HCT116 (cell line): ENCODE measurements around the gene PHACTR1. TPM values are rescaled to one million over a fixed set of nuclear protein-coding genes. Genes with fewer than 3 reads are reported as not detected.

ENCODE experiments used
- ATAC-seq: fragments of 200-7000 bp; cut with Tn5 transposase; 2 replicates; pipeline ENCODE4 v1.9.1; 2020; ENCODE audit warnings: mild to moderate bottlenecking, moderate library complexity
- BruUV-seq: library from RNA; stranded (reverse); fragments of 400-500 nt; replicated peaks from 2 replicates; lab custom pipeline; 2021; lab: Mats Ljungman, UMichigan
- CTCF ChIA-PET: fragments of 300-600 bp; sonication (Branson Sonifier 250); formaldehyde crosslinking; loops from one replicate; lab custom pipeline; 2021; ENCODE audit warnings: antibody characterized with exemption; lab: Charles Lee
- POLR2A ChIA-PET: fragments of 300-600, 350-600 bp; sonication (Branson Sonifier 250); formaldehyde crosslinking; loops from one replicate; lab custom pipeline; 2021; ENCODE audit warnings: antibody characterized with exemption; lab: Charles Lee
- RAD21 ChIA-PET, 2 experiments: fragments of 300-600 bp; sonication (Branson Sonifier 250); formaldehyde crosslinking; loops; one replicate each; lab custom pipeline; 2023; ENCODE audit warnings: low total read pairs in 2 of 2; ENCODE audit not compliant: uncharacterized antibody in 2 of 2, unreplicated experiment in 2 of 2, low non-redundant PET in 1 of 2; lab: Charles Lee
- DNase-seq: peaks from one replicate; pipeline ENCODE4 v3.0.0-alpha.2; 2010; ENCODE audit warnings: low read depth, low spot score
- H2AFZ ChIP-seq: fragments of 200-600 bp; shearing (Covaris generic), sonication (generic); 2 replicates; pipeline ENCODE4 v1.6.1; 2017; ENCODE audit warnings: low read depth, mixed run types, mixed read lengths, antibody characterized with exemption, low read length; ENCODE audit not compliant: poor library complexity, severe bottlenecking
- H3K27ac ChIP-seq: 2 replicates; pipeline ENCODE4 v1.5.1; 2012; ENCODE audit warnings: low read depth, low read length
- H3K27me3 ChIP-seq: fragments of 200-600 bp; sonication (generic); 2 replicates; pipeline ENCODE4 v1.6.1; 2016; ENCODE audit warnings: mixed run types, low read length, mixed read lengths; ENCODE audit not compliant: insufficient read depth
- H3K36me3 ChIP-seq, 2 experiments: fragments of 200-500 bp in 1 of 2; fragments of 200-600 bp in 1 of 2; sonication (Bioruptor generic) in 1 of 2; sonication (generic) in 1 of 2; 2 replicates each; pipeline versions ENCODE4 v1.5.1 to v1.6.1; 2014 to 2016; ENCODE audit warnings: low read length in 2 of 2, inconsistent platforms in 1 of 2, mixed read lengths in 1 of 2, mixed run types in 1 of 2; ENCODE audit not compliant: insufficient read depth in 2 of 2, control insufficient read depth in 1 of 2
- H3K4me1 ChIP-seq, 2 experiments: fragments of 200-600 bp in 1 of 2; sonication (generic) in 1 of 2; 2 replicates each; pipeline versions ENCODE4 v1.5.1 to v1.6.1; 2012 to 2017; ENCODE audit warnings: low read length in 2 of 2, inconsistent platforms in 1 of 2, mild to moderate bottlenecking in 1 of 2, mixed read lengths in 1 of 2, mixed run types in 1 of 2, moderate library complexity in 1 of 2; ENCODE audit not compliant: insufficient read depth in 2 of 2, control insufficient read depth in 1 of 2
- H3K4me2 ChIP-seq: fragments of 200-600 bp; sonication (generic); 2 replicates; pipeline ENCODE4 v1.6.1; 2017; ENCODE audit warnings: mixed run types, low read length, mixed read lengths
- H3K4me3 ChIP-seq, 2 experiments: fragments of 200-600 bp in 1 of 2; sonication (generic) in 1 of 2; replicated peaks in 1 of 2; 2 replicates each; pipeline ENCODE4 v1.5.1; 2011 to 2016; ENCODE audit warnings: low read length in 2 of 2, control low read depth in 1 of 2, low read depth in 1 of 2, mild to moderate bottlenecking in 1 of 2, mixed read lengths in 1 of 2, mixed run types in 1 of 2
- H3K79me2 ChIP-seq: fragments of 200-600 bp; sonication (generic); 2 replicates; pipeline ENCODE4 v1.6.1; 2017; ENCODE audit warnings: mild to moderate bottlenecking, mixed run types, low read length, moderate library complexity, mixed read lengths; ENCODE audit not compliant: insufficient read depth
- H3K9ac ChIP-seq: fragments of 200-600 bp; sonication (generic); 2 replicates; pipeline ENCODE4 v1.6.1; 2016; ENCODE audit warnings: low read length, mixed read lengths
- H3K9me2 ChIP-seq: fragments of 200-600 bp; sonication (generic), shearing (Covaris generic); 2 replicates; pipeline ENCODE4 v1.6.1; 2017; ENCODE audit warnings: mixed run types, mild to moderate bottlenecking, moderate library complexity; ENCODE audit not compliant: insufficient read depth
- H3K9me3 ChIP-seq, 2 experiments: fragments of 200-500 bp in 1 of 2; fragments of 200-600 bp in 1 of 2; sonication (Bioruptor generic) in 1 of 2; sonication (generic) in 1 of 2; 2 replicates each; pipeline ENCODE4 v1.6.1; 2014 to 2017; ENCODE audit warnings: low read length in 2 of 2, mixed read lengths in 2 of 2, inconsistent platforms in 1 of 2, low read depth in 1 of 2, mild to moderate bottlenecking in 1 of 2, mixed run types in 1 of 2, moderate library complexity in 1 of 2; ENCODE audit not compliant: control insufficient read depth in 1 of 2, insufficient read depth in 1 of 2
- H4K20me1 ChIP-seq: fragments of 200-600 bp; sonication (generic), shearing (Covaris generic); 2 replicates; pipeline ENCODE4 v1.6.1; 2017; ENCODE audit warnings: mixed run types, mild to moderate bottlenecking, moderate library complexity; ENCODE audit not compliant: insufficient read depth
- CBX3 ChIP-seq: IDR thresholded peaks from 2 replicates; pipeline ENCODE4 v1.6.1; 2012; ENCODE audit warnings: low read depth
- EGR1 ChIP-seq: IDR thresholded peaks from 2 replicates; pipeline ENCODE4 v1.6.1; 2012; ENCODE audit warnings: low read depth
- ELF1 ChIP-seq: IDR thresholded peaks from 2 replicates; pipeline ENCODE4 v1.6.1; 2012; ENCODE audit warnings: low read depth, borderline replicate concordance
- EZH2 ChIP-seq: fragments of 200-600 bp; sonication (generic); IDR thresholded peaks from 2 replicates; pipeline ENCODE4 v1.6.1; 2017; ENCODE audit warnings: antibody characterized with exemption, mixed run types
- EZH2phosphoT487 ChIP-seq: fragments of 200-600 bp; IDR thresholded peaks from 2 replicates; pipeline ENCODE4 v1.6.1; 2018; ENCODE audit warnings: antibody characterized with exemption, borderline replicate concordance
- FOSL1 ChIP-seq: IDR thresholded peaks from 2 replicates; pipeline ENCODE4 v1.6.1; 2012; ENCODE audit warnings: low read depth
- POLR2A ChIP-seq: IDR thresholded peaks from 2 replicates; pipeline ENCODE4 v1.7.0; 2011; ENCODE audit warnings: borderline replicate concordance; ENCODE audit not compliant: insufficient read depth, insufficient read length; ENCODE audit errors: extremely low read depth
- POLR2AphosphoS5 ChIP-seq: IDR thresholded peaks from 2 replicates; pipeline ENCODE4 v1.6.1; 2011; ENCODE audit warnings: mild to moderate bottlenecking, low read depth, low read length, moderate library complexity
- RAD21 ChIP-seq: IDR thresholded peaks from 2 replicates; pipeline ENCODE4 v1.6.1; 2012; ENCODE audit warnings: low read depth, mild to moderate bottlenecking
- SRF ChIP-seq: IDR thresholded peaks from 2 replicates; pipeline ENCODE4 v1.6.1; 2012; ENCODE audit warnings: low read depth
- TCF7L2 ChIP-seq: IDR thresholded peaks from 2 replicates; pipeline ENCODE4 v1.7.0; 2011; ENCODE audit warnings: borderline replicate concordance, inconsistent platforms; ENCODE audit not compliant: insufficient read depth, insufficient read length; ENCODE audit errors: extremely low read depth
- YY1 ChIP-seq: IDR thresholded peaks from 2 replicates; pipeline ENCODE4 v1.6.1; 2011; ENCODE audit warnings: low read length, low read depth, moderate library complexity, mild to moderate bottlenecking; ENCODE audit not compliant: insufficient replicate concordance; ENCODE audit errors: extremely low read depth
- intact Hi-C: fragments of 100-400 bp; cut with micrococcal nuclease; formaldehyde crosslinking; loops from 2 replicates; pipeline ENCODE4 v1.10.0; 2022
- total RNA-seq: library from RNA; stranded (reverse); gene quantifications from one replicate; pipeline ENCODE4 v1.2.1, GENCODE V29; 2021; ENCODE audit not compliant: unreplicated experiment
- TF ChIP-seq, protein P1 (sequence below): IDR thresholded peaks from 2 replicates; pipeline ENCODE4 v1.6.1; 2012
- TF ChIP-seq, protein P2 (sequence below): IDR thresholded peaks from 2 replicates; pipeline ENCODE4 v1.6.1; 2012
- TF ChIP-seq, protein P3 (sequence below): IDR thresholded peaks from 2 replicates; pipeline ENCODE4 v1.6.1; 2012; ENCODE audit warnings: low read depth
- TF ChIP-seq, protein P4 (sequence below), 3 experiments: fragments of 200-600 bp in 1 of 3; sonication (generic) in 1 of 3; IDR thresholded peaks in 2 of 3; conservative IDR thresholded peaks in 1 of 3; 2 replicates each; pipeline ENCODE4 v1.5.1; 2012 to 2017; ENCODE audit warnings: low read depth in 2 of 3, low read length in 2 of 3, antibody characterized with exemption in 1 of 3, borderline replicate concordance in 1 of 3, control low read depth in 1 of 3, mild to moderate bottlenecking in 1 of 3, mixed read lengths in 1 of 3, mixed run types in 1 of 3, moderate library complexity in 1 of 3; ENCODE audit not compliant: insufficient read depth in 1 of 3
- TF ChIP-seq, protein P5 (sequence below): IDR thresholded peaks from 2 replicates; pipeline ENCODE4 v1.6.1; 2011; ENCODE audit warnings: mild to moderate bottlenecking, low read length, moderate library complexity; ENCODE audit not compliant: insufficient replicate concordance; ENCODE audit errors: extremely low read depth

The PHACTR1 gene
- total RNA-seq, 1 experiment from 2014 or later, result 0.17 TPM

DNA sequence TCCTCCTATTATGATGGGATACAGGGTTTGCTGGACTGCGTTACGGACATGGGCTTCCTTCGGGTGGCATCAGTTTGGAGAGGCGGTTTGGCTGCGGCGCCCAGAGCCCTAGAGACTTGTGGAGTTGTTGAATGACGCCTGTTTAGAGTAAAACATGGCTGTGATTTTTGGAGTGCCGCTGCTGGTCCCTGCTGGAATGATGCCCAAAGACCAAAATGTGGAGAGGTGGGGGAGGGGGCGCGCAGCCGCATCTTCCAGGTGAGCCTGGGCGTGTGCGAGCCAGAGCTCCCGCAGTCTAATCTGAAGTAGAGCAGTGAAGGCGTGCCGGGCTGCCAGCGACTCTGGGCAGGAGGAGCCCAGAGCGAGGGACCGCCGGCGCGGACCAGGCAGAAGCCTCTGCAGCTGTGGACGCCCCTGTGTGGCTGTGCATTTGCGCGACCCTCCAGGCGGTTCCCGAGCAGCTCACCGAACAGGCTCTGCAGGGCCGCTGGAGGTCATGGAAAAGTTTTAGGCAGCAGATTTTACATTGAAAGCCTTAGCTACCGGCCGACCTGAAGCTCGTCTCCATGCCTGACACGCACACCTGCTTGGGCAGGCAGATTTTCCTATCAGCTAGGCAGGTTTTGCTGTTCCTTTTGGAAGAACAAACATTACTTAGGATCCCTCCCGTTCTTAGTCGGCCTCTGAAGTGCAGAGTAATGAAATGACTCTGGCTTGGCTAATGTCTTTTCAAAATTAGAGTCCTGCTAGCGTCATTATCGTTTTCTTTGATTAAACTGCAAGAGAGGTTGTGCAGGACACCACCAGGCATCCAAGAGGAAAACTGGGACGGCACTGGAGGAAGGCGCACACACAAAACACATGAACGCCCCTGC is 298.2 kb downstream of the PHACTR1 start:
- RAD21 ChIA-PET, result no interaction called here
- POLR2A ChIA-PET, result no interaction called here
- DNase-seq (no peak), ATAC-seq (no peak)
- CTCF ChIA-PET, result no interaction called here
- intact Hi-C loops, result no loop called here
- Histone ChIP-seq H3K4me1 (no peaks in the 10 kb centered on the region), H3K27me3 (peaks cover 33% of the 10 kb centered on the region), H3K4me3 (no peak overlapping the region), H3K27ac (no peak overlapping the region), H3K4me2 (no peak overlapping the region)
- no TSS peak for BruUV-seq
- TF ChIP-seq FOSL1 (no peak), RAD21 (no peak), CBX3 (no peak), POLR2AphosphoS5 (no peak), POLR2A (no peak), EGR1 (no peak), EZH2 (no peak), YY1 (no peak), ELF1 (no peak), SRF (no peak), EZH2phosphoT487 (no peak), TCF7L2 (no peak)
- TF ChIP-seq, protein P1, sequence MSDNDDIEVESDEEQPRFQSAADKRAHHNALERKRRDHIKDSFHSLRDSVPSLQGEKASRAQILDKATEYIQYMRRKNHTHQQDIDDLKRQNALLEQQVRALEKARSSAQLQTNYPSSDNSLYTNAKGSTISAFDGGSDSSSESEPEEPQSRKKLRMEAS, result no peak
- TF ChIP-seq, protein P2, sequence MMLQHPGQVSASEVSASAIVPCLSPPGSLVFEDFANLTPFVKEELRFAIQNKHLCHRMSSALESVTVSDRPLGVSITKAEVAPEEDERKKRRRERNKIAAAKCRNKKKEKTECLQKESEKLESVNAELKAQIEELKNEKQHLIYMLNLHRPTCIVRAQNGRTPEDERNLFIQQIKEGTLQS, result no peak
- TF ChIP-seq, protein P3, sequence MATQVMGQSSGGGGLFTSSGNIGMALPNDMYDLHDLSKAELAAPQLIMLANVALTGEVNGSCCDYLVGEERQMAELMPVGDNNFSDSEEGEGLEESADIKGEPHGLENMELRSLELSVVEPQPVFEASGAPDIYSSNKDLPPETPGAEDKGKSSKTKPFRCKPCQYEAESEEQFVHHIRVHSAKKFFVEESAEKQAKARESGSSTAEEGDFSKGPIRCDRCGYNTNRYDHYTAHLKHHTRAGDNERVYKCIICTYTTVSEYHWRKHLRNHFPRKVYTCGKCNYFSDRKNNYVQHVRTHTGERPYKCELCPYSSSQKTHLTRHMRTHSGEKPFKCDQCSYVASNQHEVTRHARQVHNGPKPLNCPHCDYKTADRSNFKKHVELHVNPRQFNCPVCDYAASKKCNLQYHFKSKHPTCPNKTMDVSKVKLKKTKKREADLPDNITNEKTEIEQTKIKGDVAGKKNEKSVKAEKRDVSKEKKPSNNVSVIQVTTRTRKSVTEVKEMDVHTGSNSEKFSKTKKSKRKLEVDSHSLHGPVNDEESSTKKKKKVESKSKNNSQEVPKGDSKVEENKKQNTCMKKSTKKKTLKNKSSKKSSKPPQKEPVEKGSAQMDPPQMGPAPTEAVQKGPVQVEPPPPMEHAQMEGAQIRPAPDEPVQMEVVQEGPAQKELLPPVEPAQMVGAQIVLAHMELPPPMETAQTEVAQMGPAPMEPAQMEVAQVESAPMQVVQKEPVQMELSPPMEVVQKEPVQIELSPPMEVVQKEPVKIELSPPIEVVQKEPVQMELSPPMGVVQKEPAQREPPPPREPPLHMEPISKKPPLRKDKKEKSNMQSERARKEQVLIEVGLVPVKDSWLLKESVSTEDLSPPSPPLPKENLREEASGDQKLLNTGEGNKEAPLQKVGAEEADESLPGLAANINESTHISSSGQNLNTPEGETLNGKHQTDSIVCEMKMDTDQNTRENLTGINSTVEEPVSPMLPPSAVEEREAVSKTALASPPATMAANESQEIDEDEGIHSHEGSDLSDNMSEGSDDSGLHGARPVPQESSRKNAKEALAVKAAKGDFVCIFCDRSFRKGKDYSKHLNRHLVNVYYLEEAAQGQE, result no peak
- TF ChIP-seq, protein P4, sequence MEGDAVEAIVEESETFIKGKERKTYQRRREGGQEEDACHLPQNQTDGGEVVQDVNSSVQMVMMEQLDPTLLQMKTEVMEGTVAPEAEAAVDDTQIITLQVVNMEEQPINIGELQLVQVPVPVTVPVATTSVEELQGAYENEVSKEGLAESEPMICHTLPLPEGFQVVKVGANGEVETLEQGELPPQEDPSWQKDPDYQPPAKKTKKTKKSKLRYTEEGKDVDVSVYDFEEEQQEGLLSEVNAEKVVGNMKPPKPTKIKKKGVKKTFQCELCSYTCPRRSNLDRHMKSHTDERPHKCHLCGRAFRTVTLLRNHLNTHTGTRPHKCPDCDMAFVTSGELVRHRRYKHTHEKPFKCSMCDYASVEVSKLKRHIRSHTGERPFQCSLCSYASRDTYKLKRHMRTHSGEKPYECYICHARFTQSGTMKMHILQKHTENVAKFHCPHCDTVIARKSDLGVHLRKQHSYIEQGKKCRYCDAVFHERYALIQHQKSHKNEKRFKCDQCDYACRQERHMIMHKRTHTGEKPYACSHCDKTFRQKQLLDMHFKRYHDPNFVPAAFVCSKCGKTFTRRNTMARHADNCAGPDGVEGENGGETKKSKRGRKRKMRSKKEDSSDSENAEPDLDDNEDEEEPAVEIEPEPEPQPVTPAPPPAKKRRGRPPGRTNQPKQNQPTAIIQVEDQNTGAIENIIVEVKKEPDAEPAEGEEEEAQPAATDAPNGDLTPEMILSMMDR (IDR thresholded peaks at IDR 0.05 in 2 of 3, conservative IDR thresholded peaks at IDR 0.05 in 1 of 3; ENCODE audit: borderline replicate concordance in 1 of 3, insufficient read depth in 1 of 3, low read depth in 2 of 3, low read length in 2 of 3), result no peak
- TF ChIP-seq, protein P5, sequence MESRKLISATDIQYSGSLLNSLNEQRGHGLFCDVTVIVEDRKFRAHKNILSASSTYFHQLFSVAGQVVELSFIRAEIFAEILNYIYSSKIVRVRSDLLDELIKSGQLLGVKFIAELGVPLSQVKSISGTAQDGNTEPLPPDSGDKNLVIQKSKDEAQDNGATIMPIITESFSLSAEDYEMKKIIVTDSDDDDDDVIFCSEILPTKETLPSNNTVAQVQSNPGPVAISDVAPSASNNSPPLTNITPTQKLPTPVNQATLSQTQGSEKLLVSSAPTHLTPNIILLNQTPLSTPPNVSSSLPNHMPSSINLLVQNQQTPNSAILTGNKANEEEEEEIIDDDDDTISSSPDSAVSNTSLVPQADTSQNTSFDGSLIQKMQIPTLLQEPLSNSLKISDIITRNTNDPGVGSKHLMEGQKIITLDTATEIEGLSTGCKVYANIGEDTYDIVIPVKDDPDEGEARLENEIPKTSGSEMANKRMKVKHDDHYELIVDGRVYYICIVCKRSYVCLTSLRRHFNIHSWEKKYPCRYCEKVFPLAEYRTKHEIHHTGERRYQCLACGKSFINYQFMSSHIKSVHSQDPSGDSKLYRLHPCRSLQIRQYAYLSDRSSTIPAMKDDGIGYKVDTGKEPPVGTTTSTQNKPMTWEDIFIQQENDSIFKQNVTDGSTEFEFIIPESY, result no peak
- TF ChIP-seq, all 23 proteins: peak for 0
- Histone ChIP-seq H3K9ac (no peak overlapping the region), H3K9me2 (no peaks in the 10 kb centered on the region), H4K20me1 (no peaks in the 10 kb centered on the region), H3K36me3 (no peaks in the 10 kb centered on the region), H3K9me3 (no peaks in the 10 kb centered on the region), H2AFZ (no peak overlapping the region), H3K79me2 (no peaks in the 10 kb centered on the region)
